Fibroblast of lung (primary cell): ENCODE measurements around the gene RELCH. TPM values are rescaled to one million over a fixed set of nuclear protein-coding genes. Genes with fewer than 3 reads are reported as not detected.

Experiments
- DNase-seq, 2 donors: peaks; one replicate each; pipeline versions ENCODE4 v3.0.0 to v3.0.0-alpha.2; 2010; ENCODE audit warnings: low read depth in 2 of 2
- H2AFZ ChIP-seq: 2 replicates; pipeline ENCODE4 v1.5.1; 2012; ENCODE audit warnings: low read length, control low read depth, inconsistent platforms
- H3K27ac ChIP-seq: 2 replicates; pipeline ENCODE4 v1.5.1; 2011; ENCODE audit warnings: low read length, control low read depth; ENCODE audit not compliant: insufficient read depth
- H3K27me3 ChIP-seq: 2 replicates; pipeline ENCODE4 v1.5.1; 2011; ENCODE audit warnings: mild to moderate bottlenecking, low read length; ENCODE audit not compliant: control insufficient read depth, insufficient read depth
- H3K36me3 ChIP-seq: 2 replicates; pipeline ENCODE4 v1.5.1; 2011; ENCODE audit warnings: low read length; ENCODE audit not compliant: control insufficient read depth, insufficient read depth
- H3K4me1 ChIP-seq: 2 replicates; pipeline ENCODE4 v1.5.1; 2011; ENCODE audit warnings: low read length; ENCODE audit not compliant: control insufficient read depth, insufficient read depth; ENCODE audit errors: extremely low read depth
- H3K4me2 ChIP-seq: 2 replicates; pipeline ENCODE4 v1.5.1; 2011; ENCODE audit warnings: low read length, control low read depth; ENCODE audit not compliant: insufficient read depth; ENCODE audit errors: extremely low read depth
- H3K4me3 ChIP-seq, 4 experiments: fragments of 200-600 bp in 1 of 4; sonication (generic) in 1 of 4; replicated peaks in 1 of 4; 2 replicates each; pipeline ENCODE4 v1.5.1; 2011 to 2016; ENCODE audit warnings: low read length in 4 of 4, low read depth in 3 of 4, mild to moderate bottlenecking in 3 of 4, control low read depth in 2 of 4, inconsistent platforms in 1 of 4, mixed read lengths in 1 of 4; ENCODE audit not compliant: insufficient read depth in 1 of 4; ENCODE audit errors: control extremely low read depth in 1 of 4
- H3K79me2 ChIP-seq: 2 replicates; pipeline ENCODE4 v1.5.1; 2012; ENCODE audit warnings: mild to moderate bottlenecking, low read length, inconsistent platforms; ENCODE audit not compliant: control insufficient read depth, insufficient read depth
- H3K9ac ChIP-seq: 2 replicates; pipeline ENCODE4 v1.5.1; 2011; ENCODE audit warnings: mild to moderate bottlenecking, low read length, control low read depth; ENCODE audit not compliant: insufficient read depth
- H3K9me3 ChIP-seq: 2 replicates; pipeline ENCODE4 v1.5.1; 2012; ENCODE audit warnings: low read depth, low read length; ENCODE audit not compliant: control insufficient read depth, insufficient read depth
- H4K20me1 ChIP-seq: 2 replicates; pipeline ENCODE4 v1.5.1; 2011; ENCODE audit warnings: low read length; ENCODE audit not compliant: control insufficient read depth, insufficient read depth; ENCODE audit errors: extremely low read depth
- CTCF ChIP-seq, 2 donors: IDR thresholded peaks in 1 of 2; conservative IDR thresholded peaks in 1 of 2; 1 replicate in 1 of 2; 2 replicates in 1 of 2; pipeline ENCODE4 v1.5.1; 2011 to 2012; ENCODE audit warnings: low read length in 2 of 2, control low read depth in 1 of 2, inconsistent platforms in 1 of 2, low read depth in 1 of 2, mild to moderate bottlenecking in 1 of 2
- EZH2 ChIP-seq: IDR thresholded peaks from 2 replicates; pipeline ENCODE4 v1.5.1; 2012; ENCODE audit warnings: low read length, control low read depth, mild to moderate bottlenecking; ENCODE audit errors: missing control alignments
- polyA plus RNA-seq, 2 donors: library from polyadenylated mRNA; depleted of rRNA in 1 of 2; stranded (reverse) in 1 of 2; unstranded in 1 of 2; fragments of >200 nt; gene quantifications; 2 replicates each; pipeline ENCODE4 v1.2.1, GENCODE V29; 2011 to 2012; ENCODE audit warnings: missing spikeins in 1 of 2
- total RNA-seq: library from RNA; depleted of rRNA; stranded (reverse); fragments of >200 nt; gene quantifications from 2 replicates; pipeline ENCODE4 v1.2.1, GENCODE V29; 2014

RELCH gene
- total and polyA plus RNA-seq, 2 donors (not counting 1 experiment from before 2014, with no cell fraction given): 13.1 to 34.5 TPM

- Histone ChIP-seq H3K36me3 (no peaks in the 10 kb centered on the region), H3K4me1 (peaks cover 11% of the 10 kb centered on the region), H3K4me3 (no peak overlapping the region), H3K9ac (no peak overlapping the region), H2AFZ (no peak overlapping the region), H3K27me3 (no peaks in the 10 kb centered on the region), H3K79me2 (no peaks in the 10 kb centered on the region), H3K27ac (no peak overlapping the region), H3K4me2 (no peak overlapping the region), H4K20me1 (no peaks in the 10 kb centered on the region), H3K9me3 (no peaks in the 10 kb centered on the region)
- TF ChIP-seq EZH2: no peak
- TF ChIP-seq CTCF (conservative IDR thresholded peaks at IDR 0.05 in 1 of 2, IDR thresholded peaks at IDR 0.05 in 1 of 2; ENCODE audit: low read depth in 1 of 2, low read length in 2 of 2): no peak
- no peak for DNase-seq
These were observed 93.0 kb downstream of the RELCH start for GRCh38 chr18:62280058-62280457.

- Histone ChIP-seq H3K27me3 (no peaks in the 10 kb centered on the region), H3K9ac (no peak overlapping the region), H3K4me2 (no peak overlapping the region), H3K36me3 (peaks cover 1% of the 10 kb centered on the region), H3K9me3 (no peaks in the 10 kb centered on the region), H2AFZ (no peak overlapping the region), H3K27ac (no peak overlapping the region), H4K20me1 (no peaks in the 10 kb centered on the region), H3K4me3 (no peak overlapping the region), H3K79me2 (no peaks in the 10 kb centered on the region), H3K4me1 (peaks cover 11% of the 10 kb centered on the region)
- no peak for DNase-seq
- TF ChIP-seq CTCF (conservative IDR thresholded peaks at IDR 0.05 in 1 of 2, IDR thresholded peaks at IDR 0.05 in 1 of 2; ENCODE audit: low read depth in 1 of 2, low read length in 2 of 2): no peak
- TF ChIP-seq EZH2: no peak
These were observed 93.7 kb downstream of the RELCH start for GRCh38 chr18:62280786-62281185.

GRCh38 chr18:62281684-62282083 is 94.6 kb downstream of the RELCH start:
- H3K9ac ChIP-seq: no peak overlapping the region
- TF ChIP-seq EZH2 (no peak), CTCF (conservative IDR thresholded peaks at IDR 0.05 in 1 of 2, IDR thresholded peaks at IDR 0.05 in 1 of 2; ENCODE audit: low read depth in 1 of 2, low read length in 2 of 2) (no peak)

More at GRCh38 chr18:62281684-62282083, 94.6 kb downstream of the RELCH start:
- Histone ChIP-seq H3K4me2 (peak overlapping the region; percentile 86), H3K79me2 (no peaks in the 10 kb centered on the region), H2AFZ (no peak overlapping the region), H3K27ac (peak overlapping the region; percentile 23), H3K4me3 (peak overlapping the region in 1 of 4 experiments; percentile 15), H3K27me3 (no peaks in the 10 kb centered on the region), H4K20me1 (no peaks in the 10 kb centered on the region), H3K9me3 (no peaks in the 10 kb centered on the region), H3K4me1 (peaks cover 11% of the 10 kb centered on the region), H3K36me3 (peaks cover 1% of the 10 kb centered on the region)
- DNase-seq: peak; percentile 86 to 88
